NB4 (cell line): Measurements from ENCODE around the gene TADA2A.

Source experiments
- TF ChIP-seq, protein P1 (sequence below): IDR thresholded peaks from one replicate; pipeline ENCODE4 v1.5.1; 2012; ENCODE audit warnings: low read depth, low read length
- TF ChIP-seq, protein P2 (sequence below): IDR thresholded peaks from 2 replicates; pipeline ENCODE4 v1.6.1; 2011; ENCODE audit warnings: low read depth, low read length

DNA sequence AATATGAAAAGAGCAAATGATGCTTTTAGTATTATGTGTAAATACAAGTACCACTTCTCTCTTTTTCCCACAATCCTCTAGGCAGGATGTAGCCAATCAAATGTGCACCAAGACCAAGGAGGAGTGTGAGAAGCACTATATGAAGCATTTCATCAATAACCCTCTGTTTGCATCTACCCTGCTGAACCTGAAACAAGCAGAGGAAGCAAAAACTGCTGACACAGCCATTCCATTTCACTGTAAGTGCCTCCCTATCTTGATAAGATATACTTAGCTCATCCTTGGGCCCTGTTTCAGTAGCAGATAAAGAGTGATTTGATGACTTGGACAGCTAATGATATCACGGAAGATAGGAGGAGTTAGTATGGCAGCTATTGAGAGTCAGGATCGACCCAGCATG, 33.7 kb downstream of the TADA2A start:
- TF ChIP-seq, protein P1, sequence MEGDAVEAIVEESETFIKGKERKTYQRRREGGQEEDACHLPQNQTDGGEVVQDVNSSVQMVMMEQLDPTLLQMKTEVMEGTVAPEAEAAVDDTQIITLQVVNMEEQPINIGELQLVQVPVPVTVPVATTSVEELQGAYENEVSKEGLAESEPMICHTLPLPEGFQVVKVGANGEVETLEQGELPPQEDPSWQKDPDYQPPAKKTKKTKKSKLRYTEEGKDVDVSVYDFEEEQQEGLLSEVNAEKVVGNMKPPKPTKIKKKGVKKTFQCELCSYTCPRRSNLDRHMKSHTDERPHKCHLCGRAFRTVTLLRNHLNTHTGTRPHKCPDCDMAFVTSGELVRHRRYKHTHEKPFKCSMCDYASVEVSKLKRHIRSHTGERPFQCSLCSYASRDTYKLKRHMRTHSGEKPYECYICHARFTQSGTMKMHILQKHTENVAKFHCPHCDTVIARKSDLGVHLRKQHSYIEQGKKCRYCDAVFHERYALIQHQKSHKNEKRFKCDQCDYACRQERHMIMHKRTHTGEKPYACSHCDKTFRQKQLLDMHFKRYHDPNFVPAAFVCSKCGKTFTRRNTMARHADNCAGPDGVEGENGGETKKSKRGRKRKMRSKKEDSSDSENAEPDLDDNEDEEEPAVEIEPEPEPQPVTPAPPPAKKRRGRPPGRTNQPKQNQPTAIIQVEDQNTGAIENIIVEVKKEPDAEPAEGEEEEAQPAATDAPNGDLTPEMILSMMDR = no peak
- TF ChIP-seq, protein P2, sequence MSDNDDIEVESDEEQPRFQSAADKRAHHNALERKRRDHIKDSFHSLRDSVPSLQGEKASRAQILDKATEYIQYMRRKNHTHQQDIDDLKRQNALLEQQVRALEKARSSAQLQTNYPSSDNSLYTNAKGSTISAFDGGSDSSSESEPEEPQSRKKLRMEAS = no peak
